ENCODE measurements around the gene GET3.

DNA sequence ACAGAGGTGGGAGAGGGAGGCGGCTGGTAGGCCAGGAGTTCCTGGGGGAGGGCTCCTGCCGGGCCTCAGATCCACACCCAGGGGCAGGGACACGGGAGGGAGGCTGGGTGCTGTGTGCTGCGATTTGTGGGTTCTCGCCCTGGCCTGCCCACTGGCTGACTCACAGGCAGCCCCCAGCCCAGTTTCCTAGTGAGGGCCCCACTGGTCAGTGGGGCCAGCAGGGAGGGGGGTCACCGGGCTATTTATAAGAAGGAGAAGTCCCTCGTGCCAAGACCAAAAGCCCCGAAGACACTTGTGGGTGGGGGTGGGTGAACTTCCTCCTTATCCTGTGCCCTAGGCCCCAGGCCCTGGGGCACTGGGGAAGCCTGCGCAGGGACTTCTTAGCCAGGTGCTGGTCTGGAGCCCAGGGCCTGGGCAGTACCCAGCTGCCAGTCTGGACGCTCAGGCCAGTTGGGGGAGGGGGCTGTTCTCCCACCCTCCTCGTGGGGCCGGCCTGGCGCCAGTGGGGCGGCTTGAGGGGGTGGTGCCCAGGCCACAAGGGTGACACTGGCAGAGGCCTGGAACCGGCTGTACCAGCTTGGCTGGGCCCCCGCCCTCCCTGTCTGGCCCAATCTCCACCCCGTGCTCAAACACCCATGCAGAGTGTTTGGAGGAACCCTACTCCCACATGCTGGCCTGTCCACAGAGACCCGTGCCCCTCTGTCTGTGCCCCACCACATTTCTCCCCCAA, 49.0 kb downstream of the GET3 start:
- TF ChIP-seq, protein P1, sequence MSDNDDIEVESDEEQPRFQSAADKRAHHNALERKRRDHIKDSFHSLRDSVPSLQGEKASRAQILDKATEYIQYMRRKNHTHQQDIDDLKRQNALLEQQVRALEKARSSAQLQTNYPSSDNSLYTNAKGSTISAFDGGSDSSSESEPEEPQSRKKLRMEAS (IDR thresholded peaks at IDR 0.05): no peak
- TF ChIP-seq, protein P2, sequence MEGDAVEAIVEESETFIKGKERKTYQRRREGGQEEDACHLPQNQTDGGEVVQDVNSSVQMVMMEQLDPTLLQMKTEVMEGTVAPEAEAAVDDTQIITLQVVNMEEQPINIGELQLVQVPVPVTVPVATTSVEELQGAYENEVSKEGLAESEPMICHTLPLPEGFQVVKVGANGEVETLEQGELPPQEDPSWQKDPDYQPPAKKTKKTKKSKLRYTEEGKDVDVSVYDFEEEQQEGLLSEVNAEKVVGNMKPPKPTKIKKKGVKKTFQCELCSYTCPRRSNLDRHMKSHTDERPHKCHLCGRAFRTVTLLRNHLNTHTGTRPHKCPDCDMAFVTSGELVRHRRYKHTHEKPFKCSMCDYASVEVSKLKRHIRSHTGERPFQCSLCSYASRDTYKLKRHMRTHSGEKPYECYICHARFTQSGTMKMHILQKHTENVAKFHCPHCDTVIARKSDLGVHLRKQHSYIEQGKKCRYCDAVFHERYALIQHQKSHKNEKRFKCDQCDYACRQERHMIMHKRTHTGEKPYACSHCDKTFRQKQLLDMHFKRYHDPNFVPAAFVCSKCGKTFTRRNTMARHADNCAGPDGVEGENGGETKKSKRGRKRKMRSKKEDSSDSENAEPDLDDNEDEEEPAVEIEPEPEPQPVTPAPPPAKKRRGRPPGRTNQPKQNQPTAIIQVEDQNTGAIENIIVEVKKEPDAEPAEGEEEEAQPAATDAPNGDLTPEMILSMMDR (IDR thresholded peaks at IDR 0.05; ENCODE audit: low read depth, low read length, missing input control): no peak
- no peak for TF ChIP-seq EGR1 (IDR thresholded peaks at IDR 0.05; ENCODE audit: low read depth in 2 of 2)
- no peak for TF ChIP-seq RXRA (IDR thresholded peaks at IDR 0.05)
- TF ChIP-seq SP1 (IDR thresholded peaks at IDR 0.05): peak; percentile 10
- no peak for TF ChIP-seq JUND (IDR thresholded peaks at IDR 0.05)
- no peak for TF ChIP-seq TAF1 (conservative IDR thresholded peaks at IDR 0.05)
- no peak for TF ChIP-seq YY1 (IDR thresholded peaks at IDR 0.05)
- no peak for TF ChIP-seq GABPA (IDR thresholded peaks at IDR 0.05 in 1 of 2, conservative IDR thresholded peaks at IDR 0.05 in 1 of 2)
- TF ChIP-seq, protein P3, sequence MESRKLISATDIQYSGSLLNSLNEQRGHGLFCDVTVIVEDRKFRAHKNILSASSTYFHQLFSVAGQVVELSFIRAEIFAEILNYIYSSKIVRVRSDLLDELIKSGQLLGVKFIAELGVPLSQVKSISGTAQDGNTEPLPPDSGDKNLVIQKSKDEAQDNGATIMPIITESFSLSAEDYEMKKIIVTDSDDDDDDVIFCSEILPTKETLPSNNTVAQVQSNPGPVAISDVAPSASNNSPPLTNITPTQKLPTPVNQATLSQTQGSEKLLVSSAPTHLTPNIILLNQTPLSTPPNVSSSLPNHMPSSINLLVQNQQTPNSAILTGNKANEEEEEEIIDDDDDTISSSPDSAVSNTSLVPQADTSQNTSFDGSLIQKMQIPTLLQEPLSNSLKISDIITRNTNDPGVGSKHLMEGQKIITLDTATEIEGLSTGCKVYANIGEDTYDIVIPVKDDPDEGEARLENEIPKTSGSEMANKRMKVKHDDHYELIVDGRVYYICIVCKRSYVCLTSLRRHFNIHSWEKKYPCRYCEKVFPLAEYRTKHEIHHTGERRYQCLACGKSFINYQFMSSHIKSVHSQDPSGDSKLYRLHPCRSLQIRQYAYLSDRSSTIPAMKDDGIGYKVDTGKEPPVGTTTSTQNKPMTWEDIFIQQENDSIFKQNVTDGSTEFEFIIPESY (IDR thresholded peaks at IDR 0.05): no peak
- TF ChIP-seq FOXA1 (IDR thresholded peaks at IDR 0.05): no peak
- TF ChIP-seq, protein P4, sequence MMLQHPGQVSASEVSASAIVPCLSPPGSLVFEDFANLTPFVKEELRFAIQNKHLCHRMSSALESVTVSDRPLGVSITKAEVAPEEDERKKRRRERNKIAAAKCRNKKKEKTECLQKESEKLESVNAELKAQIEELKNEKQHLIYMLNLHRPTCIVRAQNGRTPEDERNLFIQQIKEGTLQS (IDR thresholded peaks at IDR 0.05): no peak

Measured in liver (tissue), 3 donors.